Measurements from ENCODE around the gene NUDT21.
"Not testable (repeated sequence)": the region's sequence is repeated elsewhere in the genome, so short reads cannot be mapped to it uniquely, and the experiment has no call there.

NUDT21 gene

DNA sequence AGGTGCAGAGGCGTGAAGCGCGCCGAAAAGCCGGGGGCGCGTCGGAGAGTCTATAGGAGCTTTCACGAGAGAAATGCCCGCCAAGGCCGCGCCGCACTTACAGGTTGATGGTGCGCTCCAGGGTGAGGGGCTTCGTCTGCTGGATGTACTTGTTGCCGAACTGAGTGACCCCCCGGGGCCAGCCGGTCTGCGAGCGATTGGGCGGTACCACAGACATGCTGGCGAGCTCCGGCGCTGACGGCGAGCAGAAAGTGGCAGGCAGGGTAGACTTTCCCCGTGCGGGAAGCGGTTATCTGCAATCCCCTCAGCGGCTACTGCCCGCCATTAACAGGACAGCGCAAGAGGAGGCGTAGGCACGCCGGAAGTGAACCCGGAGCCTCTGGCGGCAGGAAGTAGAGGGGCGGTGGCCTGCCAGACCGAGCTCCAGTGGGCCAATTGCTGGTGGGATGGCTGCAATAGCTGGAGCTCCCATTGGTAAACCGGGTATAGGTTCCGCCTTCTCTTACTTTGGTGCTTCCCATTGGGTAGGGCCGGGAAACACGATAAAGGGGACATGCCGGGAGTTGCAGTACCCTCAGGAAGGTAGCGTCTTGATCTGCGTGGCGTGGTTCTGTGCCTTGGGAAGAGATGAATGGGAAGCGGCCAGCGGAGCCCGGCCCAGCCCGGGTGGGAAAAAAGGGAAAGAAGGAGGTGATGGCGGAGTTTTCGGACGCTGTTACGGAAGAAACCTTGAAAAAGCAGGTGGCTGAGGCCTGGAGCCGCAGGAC lies at the start of gene NUDT21, which contains the start of gene OGFOD1:
Gene NUDT21, minus strand, starts transcription at position 347 of the 767 bp plus-strand sequence. Its CDS starts 130 bp downstream, at position 217.
Gene OGFOD1, plus strand, starts transcription at position 569 of the 767 bp plus-strand sequence. Its CDS starts 59 bp downstream, at position 628.
- DNase-seq, result peak; percentile 88

DNA sequence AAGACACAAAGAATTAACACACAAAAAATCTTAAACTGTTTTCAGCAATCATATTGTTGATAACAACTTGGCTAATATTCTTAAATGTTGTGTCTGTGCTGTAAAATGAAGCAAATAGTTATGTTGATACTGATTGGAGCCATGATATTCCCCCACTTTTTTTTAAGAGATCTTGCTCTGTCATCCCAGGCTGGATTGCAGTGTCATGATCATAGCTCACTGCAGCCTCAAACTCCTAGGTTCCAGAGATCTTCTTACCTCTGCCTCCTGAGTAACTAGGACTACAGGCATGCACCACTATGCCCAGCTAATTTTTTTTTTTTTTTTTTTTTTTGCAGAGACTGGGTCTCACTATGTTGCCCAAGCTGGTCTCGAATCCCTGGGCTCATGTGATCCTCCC lies 42.7 kb upstream of the NUDT21 start:
- no peak for DNase-seq

DNA sequence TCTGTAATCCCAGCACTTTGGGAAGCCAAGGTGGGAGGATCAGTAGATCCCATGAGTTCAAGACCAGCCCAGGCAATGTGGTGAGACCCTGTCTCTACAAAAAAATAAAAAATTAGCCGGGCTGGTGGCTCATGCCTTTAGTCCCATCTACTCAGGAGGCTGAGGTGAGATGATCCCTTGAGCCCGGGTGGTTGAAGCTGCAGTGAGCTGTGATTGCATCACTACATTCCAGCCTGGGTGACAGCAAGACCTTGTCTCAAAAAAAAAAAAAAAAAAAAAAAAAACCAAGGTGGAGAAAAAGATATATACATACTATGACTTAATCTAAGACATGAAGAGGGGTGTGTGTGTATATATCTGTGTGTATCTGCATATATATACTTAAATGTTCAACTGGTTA lies 42.0 kb upstream of the NUDT21 start:
- DNase-seq, result no peak

GRCh38 chr16:56491657-56492261 lies 40.6 kb upstream of the NUDT21 start:
- no peak for DNase-seq

DNA sequence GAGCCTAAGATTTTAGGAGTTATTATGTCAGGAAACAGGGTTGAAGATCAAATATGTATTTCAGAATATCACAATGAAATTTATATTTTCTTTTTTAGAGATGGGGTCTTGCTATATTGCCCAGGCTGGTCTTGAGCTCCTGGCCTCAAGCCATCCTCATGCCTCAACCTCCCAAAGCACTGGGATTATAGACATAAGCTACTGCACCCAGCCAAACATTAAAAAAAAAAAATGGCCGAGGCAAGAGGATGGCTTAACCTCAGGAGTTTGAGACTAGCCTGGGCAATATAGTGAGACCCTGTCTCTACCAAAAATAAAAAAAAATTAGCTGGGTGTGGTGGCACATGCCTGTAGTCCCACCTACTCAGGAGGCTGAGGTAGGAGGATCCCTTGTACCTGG lies 37.7 kb upstream of the NUDT21 start:
- not testable (repeated sequence) for DNase-seq

- DNase-seq, result no peak
Measured at GRCh38 chr16:56488035-56488434, 36.9 kb upstream of the NUDT21 start.

GRCh38 chr16:56483394-56483793 lies 32.3 kb upstream of the NUDT21 start:
- DNase-seq, result no peak

- DNase-seq, result no peak
Measured at GRCh38 chr16:56482683-56483236, 31.6 kb upstream of the NUDT21 start.

DNA sequence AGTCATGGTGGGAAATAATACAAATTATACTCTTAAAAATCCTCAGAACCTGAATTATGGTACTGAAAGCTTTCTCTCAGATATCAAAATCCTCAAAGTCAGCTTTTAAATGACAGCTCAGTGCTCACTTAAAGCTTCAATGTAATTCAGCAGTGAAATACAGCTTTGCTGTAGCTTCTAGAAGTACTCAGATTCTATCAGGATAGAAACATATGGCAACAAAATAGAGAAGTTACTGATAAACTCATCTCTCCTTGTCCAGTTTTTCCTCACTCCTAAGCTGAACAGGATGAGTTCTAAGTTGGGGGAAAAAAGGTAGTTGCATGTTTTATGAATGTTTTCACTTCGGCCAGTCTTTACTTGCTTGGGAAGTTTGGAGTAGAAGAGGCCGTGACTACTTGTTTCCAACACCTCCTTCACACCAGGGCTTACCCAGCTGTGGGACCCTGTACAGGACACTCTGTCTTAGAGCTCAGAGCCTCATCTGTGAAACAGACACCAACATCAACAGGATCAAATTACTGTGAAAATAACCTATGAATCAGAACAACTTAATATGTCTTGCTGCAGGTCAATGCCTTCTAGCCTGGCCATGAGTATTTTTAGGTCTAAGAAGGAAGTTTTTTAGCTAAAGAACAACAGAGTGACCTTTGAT lies 30.5 kb upstream of the NUDT21 start:
- DNase-seq, result no peak

DNA sequence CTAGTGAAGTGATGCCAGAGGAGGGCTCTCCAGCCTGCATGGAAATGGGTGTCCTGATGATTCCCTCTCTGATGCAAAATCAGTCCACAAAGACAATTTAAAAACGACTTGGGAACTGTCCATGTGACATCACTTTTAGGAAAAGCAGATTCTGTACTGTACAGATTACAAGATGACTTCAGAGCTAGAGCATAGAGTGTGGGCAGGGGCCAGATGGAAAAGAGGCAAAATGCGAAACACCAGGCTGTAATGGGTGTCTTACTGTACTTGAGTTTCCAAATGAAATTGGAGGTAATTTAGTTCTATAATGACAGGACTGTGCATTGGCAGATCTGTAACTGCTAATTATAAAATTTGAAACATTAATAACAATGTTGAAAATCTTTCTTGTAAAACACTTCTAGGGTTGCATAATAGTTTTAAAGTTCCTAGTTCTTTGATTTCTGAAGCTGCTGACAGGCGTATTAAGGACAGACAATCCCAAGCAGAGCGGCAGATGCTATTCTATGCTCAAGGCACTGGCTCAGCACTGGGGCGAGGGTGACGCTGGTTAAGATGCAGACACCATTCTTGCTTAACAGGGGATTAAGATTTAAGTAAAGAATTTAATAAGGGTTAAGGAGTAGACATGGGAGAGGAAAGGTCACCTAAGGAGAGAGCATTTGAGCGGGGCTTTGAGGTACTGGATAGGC lies 29.8 kb upstream of the NUDT21 start:
- no peak for DNase-seq

DNA sequence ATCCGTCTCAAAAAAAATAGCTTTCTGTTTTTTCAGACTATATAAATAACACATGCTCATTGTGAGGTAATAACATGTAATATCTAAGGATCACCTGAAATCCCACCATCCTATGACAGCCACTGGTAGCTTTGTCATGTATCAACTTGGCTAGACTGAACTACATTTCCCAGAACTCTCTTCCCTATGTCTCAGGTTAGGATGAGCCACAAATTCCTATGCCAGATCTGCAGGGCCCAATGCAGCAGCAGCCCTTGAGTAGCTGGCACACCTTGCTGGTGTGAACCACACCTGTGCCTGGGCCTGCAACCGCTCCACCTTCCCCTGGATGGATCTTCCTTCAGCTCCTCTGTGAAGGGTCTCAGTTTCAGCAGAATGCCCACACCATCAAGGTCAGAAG lies 28.3 kb upstream of the NUDT21 start:
- no peak for DNase-seq

- no peak for DNase-seq
Measured at GRCh38 chr16:56478281-56479049, 27.3 kb upstream of the NUDT21 start.

- DNase-seq, result no peak
Measured at GRCh38 chr16:56477096-56477878, 26.2 kb upstream of the NUDT21 start.

GRCh38 chr16:56475201-56475600 lies 24.1 kb upstream of the NUDT21 start:
- DNase-seq, result no peak

GRCh38 chr16:56470666-56471065 lies 19.5 kb upstream of the NUDT21 start:
- no peak for DNase-seq

DNA sequence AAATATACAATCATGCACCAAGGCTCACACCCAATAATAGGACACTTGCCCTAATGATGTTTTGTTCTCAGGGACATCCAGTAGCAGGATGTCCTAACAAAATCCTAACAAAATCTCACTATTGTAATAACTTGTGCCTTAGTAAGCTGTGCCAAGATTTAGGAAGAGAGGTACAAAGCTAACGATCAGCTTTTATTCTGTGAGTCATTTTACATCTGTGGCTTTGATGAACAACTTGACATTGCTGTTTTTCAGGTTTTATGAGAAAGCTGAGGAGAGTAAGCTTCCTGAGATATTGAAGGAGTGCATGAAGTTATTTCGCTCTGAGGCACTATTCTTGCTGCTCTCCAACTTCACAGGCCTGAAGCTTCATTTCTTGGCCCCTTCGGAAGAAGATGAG lies 19.1 kb upstream of the NUDT21 start:
- no peak for DNase-seq

GRCh38 chr16:56469748-56470147 lies 18.6 kb upstream of the NUDT21 start:
- DNase-seq, result no peak

DNA sequence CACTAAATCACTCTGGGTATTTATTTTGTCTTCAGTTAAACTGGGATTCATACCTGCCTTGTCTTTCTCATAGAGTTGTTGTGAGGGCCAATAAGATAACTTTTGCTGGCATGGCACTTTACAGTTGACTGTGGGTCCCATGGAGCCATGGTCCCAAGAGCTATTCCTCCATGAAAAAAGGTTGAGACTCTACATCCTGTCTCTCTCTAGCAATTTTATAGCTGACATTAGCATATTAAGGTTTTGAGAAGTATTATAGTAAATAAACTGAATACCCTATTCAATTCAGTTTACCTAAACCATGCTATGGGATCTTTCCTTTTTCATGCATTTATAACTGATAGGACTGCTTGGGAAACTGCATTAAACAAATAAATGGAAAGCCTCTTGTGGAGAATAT lies 17.7 kb upstream of the NUDT21 start:
- DNase-seq, result no peak

- DNase-seq, result no peak
Measured at GRCh38 chr16:56466344-56466743, 15.2 kb upstream of the NUDT21 start.

GRCh38 chr16:56463153-56463552 lies 12.0 kb upstream of the NUDT21 start:
- no peak for DNase-seq

- no peak for DNase-seq
Measured at GRCh38 chr16:56462064-56462796, 11.1 kb upstream of the NUDT21 start.
